ENCODE measurements around the gene PRICKLE2.

DNA sequence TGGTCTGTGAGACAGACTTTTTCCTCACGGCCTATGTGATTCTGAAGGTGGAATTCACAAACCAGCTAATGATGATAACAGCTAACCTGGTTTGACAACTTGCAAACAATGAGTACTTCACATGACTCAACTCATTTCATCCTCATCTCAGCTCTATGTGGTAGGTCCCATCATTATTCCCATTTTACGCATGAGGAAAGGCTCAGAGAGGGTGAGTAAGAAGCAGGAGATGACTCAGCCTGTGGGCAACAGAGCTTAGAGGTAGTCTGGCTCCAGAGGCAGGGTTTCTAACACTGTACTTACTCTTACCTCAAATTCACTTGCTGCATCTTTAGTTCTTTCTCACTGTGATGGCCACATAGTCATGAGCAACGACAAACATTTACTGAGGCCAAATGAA, 176.1 kb downstream of the PRICKLE2 start:
- TF ChIP-seq, protein P1, sequence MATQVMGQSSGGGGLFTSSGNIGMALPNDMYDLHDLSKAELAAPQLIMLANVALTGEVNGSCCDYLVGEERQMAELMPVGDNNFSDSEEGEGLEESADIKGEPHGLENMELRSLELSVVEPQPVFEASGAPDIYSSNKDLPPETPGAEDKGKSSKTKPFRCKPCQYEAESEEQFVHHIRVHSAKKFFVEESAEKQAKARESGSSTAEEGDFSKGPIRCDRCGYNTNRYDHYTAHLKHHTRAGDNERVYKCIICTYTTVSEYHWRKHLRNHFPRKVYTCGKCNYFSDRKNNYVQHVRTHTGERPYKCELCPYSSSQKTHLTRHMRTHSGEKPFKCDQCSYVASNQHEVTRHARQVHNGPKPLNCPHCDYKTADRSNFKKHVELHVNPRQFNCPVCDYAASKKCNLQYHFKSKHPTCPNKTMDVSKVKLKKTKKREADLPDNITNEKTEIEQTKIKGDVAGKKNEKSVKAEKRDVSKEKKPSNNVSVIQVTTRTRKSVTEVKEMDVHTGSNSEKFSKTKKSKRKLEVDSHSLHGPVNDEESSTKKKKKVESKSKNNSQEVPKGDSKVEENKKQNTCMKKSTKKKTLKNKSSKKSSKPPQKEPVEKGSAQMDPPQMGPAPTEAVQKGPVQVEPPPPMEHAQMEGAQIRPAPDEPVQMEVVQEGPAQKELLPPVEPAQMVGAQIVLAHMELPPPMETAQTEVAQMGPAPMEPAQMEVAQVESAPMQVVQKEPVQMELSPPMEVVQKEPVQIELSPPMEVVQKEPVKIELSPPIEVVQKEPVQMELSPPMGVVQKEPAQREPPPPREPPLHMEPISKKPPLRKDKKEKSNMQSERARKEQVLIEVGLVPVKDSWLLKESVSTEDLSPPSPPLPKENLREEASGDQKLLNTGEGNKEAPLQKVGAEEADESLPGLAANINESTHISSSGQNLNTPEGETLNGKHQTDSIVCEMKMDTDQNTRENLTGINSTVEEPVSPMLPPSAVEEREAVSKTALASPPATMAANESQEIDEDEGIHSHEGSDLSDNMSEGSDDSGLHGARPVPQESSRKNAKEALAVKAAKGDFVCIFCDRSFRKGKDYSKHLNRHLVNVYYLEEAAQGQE (IDR thresholded peaks at IDR 0.05; ENCODE audit: insufficient read depth in 1 of 2, low read depth in 2 of 2, low read length in 1 of 2), result no peak
- TF ChIP-seq, protein P2, sequence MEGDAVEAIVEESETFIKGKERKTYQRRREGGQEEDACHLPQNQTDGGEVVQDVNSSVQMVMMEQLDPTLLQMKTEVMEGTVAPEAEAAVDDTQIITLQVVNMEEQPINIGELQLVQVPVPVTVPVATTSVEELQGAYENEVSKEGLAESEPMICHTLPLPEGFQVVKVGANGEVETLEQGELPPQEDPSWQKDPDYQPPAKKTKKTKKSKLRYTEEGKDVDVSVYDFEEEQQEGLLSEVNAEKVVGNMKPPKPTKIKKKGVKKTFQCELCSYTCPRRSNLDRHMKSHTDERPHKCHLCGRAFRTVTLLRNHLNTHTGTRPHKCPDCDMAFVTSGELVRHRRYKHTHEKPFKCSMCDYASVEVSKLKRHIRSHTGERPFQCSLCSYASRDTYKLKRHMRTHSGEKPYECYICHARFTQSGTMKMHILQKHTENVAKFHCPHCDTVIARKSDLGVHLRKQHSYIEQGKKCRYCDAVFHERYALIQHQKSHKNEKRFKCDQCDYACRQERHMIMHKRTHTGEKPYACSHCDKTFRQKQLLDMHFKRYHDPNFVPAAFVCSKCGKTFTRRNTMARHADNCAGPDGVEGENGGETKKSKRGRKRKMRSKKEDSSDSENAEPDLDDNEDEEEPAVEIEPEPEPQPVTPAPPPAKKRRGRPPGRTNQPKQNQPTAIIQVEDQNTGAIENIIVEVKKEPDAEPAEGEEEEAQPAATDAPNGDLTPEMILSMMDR (IDR thresholded peaks at IDR 0.05), result no peak
- no peak for TF ChIP-seq TCF7L2 (IDR thresholded peaks at IDR 0.05; ENCODE audit: low read depth, low read length)
